Measurements from ENCODE around the gene COL27A1.

COL27A1 gene

DNA sequence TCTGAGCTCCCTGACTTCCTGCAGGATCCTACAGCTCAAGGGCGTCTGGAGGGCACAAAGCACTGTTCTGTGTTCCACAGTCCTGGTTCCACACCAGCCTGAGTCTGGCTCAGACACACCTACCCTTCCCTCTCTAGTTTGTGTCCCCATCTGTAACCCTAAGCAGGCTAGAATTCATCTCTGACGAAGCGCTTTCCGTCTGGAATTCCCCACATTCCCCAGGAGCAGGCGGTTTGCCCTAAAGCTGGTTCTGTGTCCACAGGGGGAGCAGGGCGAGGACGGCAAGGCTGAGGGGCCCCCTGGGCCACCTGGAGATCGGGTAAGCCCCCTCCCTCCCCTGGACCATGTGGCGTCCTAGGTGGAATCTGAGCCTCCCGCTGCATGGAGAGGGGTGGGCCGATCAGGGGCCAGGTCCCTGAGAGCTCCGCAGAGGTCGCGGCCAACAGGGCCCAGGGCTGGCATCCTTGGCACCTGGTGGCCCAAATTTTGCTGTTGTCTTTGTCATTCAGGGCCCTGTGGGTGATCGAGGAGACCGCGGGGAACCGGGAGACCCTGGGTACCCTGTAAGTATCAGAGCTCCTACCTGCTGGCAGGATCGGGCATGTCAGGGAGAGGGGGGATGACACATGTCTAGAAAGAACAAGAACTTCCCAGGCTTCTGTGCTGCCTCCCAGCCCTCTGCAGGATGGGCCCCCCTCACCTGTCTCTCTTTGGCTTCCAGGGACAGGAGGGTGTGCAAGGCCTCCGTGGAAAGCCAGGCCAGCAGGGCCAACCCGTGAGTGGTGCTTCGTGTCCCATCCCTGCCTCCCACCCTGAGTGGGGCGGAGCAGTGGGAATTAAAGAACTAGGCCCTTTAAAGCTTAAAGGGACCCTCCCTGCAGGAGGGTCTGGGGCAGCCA, 133.1 kb downstream of the COL27A1 start:
- DNase-seq (ENCODE audit: low spot score): no peak

GRCh38 chr9:114289106-114289505, 133.8 kb downstream of the COL27A1 start:
- DNase-seq (ENCODE audit: low spot score): no peak

DNA sequence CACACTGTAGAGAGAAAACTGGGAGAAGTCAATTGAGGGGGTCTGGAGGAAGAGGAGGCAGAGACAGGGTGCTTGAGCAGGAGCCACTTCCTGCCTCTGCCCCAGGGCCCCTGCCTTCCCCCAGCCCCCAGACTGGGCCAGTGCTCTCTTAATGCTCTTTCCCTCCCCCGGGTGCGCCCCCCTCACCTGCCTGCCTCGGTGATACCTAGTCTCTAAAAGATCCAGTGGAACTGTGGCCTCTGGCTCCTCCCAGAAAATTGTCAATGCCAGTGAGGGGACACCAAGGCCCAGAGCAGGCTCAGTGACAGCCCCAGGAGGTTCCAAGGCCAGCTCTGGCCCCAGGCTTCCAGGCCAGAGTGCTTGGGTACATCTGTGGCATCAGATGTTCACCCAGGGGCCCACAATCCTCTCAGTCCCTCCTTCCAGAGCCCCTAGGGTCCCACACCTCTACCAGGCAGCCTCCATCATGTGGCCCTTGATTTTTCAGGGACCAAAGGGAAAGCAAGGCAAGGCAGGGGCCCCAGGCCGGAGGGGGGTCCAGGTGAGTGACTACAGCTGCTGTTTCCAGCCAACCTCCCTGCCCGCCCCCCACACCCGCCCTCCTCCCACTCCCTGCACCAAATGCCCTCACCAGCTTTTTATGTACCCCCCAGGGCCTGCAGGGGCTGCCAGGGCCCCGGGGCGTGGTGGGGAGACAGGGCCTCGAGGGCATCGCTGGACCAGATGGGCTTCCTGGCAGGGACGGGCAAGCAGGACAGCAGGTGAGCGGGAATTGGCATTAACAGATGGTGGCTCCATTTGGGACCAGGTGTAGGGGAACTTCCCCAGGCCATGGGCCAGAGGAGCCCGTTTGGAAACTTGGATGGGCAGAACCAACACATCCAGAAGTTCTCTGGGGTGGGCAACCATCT, 134.5 kb downstream of the COL27A1 start:
- no peak for DNase-seq (ENCODE audit: low spot score)

DNA sequence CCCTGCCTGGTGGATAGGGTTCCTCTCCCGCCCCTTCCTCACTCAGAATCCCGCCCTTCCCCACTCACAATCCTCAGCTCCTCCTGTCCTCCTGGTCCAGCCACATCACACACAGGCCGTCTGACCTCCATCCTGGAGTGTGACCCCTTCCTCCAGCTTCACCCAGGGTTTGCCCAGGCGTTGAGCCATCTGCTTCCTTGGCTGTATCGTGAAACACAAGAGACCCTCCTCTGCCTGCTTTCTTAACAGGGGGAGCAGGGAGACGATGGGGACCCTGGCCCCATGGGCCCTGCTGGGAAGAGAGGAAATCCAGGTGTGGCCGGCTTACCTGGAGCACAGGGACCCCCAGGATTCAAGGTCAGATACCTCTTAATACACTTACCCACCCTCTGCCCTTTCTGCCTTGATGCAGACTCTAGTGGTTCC, 135.2 kb downstream of the COL27A1 start:
- no peak for DNase-seq (ENCODE audit: low spot score)

DNA sequence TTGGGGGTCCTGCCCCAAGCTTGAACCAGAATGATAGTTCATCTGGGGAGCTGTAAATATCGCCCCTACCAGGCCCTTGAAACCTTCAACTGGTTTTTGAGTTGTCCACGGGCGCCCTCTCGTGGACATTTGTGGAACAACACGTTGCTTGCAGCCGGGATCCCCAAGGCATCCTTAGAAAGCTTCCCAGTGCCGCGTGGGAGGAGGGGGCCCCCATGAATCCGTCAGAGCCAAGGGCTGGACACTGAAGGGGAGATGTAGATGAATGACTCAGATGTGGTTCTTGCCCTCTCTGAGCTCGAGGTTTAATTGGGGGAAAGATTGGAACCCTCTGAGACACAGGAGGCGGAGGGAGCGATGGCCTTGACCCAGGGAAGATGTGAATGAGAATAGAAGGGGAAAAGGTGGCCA, 135.7 kb downstream of the COL27A1 start:
- peak; percentile 67 for DNase-seq (ENCODE audit: low spot score)

DNA sequence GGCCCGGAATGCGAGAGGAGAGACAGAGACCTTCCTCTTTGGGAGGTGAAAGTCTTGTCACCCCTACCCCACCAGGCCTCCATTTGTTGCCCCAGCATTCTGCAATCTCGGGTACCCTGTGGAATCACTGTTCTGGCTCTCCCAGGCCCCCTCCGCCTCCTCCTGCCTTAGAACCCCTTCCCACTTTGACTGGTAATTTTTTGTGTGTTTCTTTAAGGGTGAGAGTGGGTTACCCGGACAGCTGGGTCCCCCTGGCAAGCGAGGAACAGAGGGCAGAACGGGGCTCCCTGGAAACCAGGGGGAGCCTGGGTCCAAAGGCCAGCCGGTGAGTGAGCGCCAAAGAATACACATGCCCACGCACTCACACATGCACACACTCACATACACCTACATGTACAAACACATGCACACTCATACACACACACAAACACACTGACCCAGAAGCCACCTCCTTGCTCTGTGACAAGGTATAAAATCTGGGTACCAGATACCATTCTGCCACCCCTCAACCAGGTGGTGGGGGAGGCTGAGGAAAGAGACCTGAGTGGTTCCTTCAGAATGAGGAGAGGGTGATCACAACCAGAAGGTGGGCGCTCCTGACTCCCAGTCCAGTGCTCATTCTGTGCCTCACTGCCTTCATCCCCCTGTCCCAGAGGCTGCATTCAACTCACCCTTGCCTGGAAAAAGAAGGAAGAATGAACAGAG, 136.7 kb downstream of the COL27A1 start:
- no peak for DNase-seq (ENCODE audit: low spot score)

GRCh38 chr9:114294664-114295063, 139.3 kb downstream of the COL27A1 start:
- no peak for DNase-seq (ENCODE audit: low spot score)

DNA sequence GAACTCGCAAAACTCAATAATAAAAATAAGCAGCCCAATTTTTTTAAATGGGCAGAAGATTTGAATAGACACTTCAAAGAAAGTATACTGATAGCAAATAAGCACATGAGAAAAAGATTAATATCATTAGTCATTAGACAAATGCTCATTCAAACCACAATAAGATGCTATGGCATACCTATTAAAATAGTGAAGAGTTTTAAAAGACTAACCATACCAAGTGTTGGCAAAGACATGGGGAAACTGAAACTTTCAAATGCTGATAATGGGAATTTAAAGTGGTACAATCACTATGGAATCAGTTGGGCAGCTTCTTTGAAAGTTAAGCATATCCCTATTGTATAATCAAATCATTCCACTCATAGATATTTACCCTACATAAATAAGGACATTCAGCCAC, 141.0 kb downstream of the COL27A1 start:
- DNase-seq (ENCODE audit: low spot score): no peak

DNA sequence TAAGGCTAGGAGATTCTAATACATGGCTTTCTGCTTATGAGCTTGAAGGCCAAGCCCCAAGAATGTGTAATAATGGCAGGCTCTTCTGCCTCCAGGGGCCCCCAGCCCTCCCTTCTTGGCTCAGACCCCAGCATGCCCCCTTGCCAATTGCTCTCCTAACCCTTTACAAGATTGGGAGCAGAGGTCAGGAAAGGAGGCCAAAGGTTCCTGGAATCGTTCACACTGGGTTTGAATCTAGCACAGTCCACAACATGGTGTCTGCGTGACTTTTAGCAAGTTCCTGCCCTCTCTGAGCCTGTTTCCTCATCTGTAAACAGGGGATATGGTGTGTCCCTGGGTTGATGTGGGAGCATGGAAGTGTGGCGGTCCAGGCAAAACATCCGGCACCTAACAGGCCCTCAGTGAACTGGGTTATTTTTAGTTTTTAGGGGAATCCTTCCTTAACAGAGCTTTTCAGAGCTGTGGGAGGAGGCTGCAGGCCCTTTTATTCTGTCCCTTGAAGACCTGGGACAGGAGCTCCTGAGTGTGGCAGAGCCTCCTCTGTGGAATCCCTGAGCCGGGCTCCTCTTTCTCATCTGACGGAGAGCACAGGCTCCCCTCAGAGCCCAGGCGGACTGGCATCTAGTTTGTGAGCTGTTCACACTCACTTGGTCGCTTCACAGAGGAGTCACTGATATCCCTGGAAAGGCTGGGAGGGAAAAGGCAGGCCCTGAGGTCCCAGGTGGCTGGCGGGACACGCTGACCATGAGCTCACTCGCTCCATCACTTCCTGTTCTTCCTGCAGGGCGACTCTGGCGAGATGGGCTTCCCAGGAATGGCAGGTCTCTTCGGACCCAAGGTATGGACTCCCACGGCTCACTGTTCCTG, 144.2 kb downstream of the COL27A1 start:
- DNase-seq (ENCODE audit: low spot score): no peak

DNA sequence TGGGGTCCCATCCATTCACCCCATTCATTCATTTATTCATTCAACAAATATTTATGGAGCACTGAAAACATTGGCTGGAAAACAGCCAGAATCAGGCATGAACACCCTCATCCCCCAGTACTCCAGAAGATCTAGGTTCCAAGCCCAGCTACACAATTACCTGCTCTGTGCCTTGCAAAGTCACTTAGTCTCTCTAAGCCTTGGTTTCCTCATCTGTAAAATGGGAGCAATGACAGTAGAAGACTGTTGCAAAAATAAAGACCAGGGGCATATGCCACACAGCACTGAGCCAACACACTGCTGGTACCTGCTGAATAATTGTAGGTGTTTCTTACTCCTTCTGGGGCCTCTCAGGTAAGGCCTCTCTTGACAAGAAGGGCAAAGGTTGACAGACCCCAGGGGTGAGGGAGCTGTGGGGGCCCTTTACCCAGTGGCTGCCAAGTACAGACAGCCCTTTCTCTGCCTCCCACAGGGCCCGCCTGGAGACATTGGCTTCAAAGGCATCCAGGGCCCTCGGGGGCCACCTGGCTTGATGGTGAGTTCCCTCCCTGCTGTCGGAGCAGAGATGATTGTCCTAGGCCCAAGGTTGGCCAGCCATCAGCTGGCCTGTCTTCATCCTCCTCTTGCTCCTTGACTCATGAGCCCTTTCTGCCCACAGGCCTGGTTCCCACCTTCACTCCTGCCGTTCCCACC, 145.0 kb downstream of the COL27A1 start:
- DNase-seq (ENCODE audit: low spot score): no peak

GRCh38 chr9:114300846-114301797, 145.8 kb downstream of the COL27A1 start:
- DNase-seq (ENCODE audit: low spot score): no peak

DNA sequence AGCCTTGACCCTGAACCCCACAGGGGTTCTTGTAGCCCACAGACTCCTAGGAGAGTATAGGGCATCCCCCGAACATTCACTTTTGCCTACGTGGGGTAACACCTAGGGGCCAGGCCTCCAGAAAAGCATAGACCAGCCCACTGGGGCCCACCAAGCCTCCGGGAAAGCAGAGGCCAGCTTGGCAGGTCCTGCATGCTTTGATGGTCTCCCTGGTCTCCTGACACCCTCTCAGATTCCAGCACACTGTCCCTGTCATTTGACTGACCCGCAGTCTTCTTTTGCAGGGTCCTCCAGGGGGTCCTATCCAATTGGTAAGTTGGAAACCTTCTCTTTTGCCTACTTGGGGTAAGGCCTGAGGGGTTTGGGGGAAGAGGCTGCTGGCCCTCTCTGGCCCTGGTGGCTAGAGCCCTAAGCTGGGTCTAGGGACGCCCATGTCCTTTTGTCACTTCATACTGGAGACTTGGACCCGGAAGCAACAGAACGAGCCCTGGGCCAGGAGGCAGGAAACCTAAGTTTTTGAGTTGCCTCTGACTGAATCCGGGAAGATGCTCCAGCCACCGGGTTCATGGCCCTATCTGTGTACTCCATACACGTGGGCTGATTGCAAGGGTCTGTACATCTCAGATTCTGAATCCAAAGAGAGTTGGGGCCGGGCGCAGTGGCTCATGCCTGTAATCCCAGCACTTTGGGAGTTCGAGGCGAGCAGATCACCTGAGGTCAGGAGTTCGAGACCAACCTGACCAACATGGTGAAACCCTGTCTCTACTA, 146.6 kb downstream of the COL27A1 start:
- no peak for DNase-seq (ENCODE audit: low spot score)

GRCh38 chr9:114302727-114303126, 147.4 kb downstream of the COL27A1 start:
- no peak for DNase-seq (ENCODE audit: low spot score)

DNA sequence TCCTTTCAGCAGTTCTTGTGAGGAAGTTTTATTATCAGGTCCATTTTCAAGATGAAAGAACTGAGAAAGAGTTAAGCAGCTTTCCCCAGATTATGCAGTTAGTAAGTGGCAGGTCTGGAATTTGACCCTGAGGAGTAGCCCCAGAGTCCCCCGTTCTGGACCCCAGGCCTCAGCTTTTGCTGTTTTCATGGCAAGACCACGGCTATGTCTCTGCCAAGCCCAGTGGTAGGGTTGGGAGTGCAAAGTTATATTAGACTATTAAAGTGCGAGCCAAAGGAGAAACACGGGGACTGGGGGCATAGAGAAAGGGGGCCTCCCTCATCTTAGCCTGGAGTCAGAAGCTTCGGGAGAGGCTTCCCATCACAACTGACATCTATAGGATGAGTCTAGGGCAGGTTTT, 148.2 kb downstream of the COL27A1 start:
- DNase-seq (ENCODE audit: low spot score): no peak

- no peak for DNase-seq (ENCODE audit: low spot score)
These were observed 148.6 kb downstream of the COL27A1 start for GRCh38 chr9:114303977-114304376.

DNA sequence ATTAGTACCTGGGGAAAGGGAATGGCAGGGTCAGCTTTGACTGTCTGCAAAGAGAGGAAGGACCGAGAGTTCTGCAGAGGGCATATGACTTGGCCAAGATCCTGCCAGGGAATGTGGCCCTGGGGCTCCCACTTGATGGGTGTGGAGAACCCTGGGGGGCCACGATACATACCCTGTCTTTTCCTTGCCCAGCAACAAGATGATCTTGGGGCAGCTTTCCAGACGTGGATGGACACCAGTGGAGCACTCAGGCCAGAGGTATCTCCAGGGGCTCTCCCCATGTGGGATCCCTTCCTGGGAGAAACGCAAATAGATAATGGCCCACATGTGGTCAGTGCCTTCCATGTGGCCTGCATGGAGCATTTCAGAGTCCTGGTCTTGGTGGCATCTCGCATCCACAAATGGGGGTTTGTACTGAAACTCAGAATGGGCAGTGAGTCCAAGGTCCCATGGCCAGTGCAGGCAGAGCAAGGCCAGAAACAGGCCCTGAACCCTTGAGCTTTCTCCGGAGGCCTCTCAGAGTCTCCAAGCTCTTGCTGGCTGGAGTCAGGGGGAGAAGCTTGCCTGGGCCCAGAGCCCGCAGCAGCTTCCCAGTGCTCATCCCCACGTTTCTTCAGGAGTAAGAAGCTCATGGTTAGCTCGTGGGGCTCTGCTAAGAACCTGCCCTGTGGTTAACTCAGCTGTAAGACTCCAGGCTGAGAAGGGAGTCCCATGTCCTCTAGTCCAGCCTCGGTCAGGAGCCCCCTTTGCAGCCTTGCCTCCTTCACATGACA, 149.3 kb downstream of the COL27A1 start:
- DNase-seq (ENCODE audit: low spot score): no peak

GRCh38 chr9:114307899-114308267, 152.5 kb downstream of the COL27A1 start:
- DNase-seq (ENCODE audit: low spot score): no peak

DNA sequence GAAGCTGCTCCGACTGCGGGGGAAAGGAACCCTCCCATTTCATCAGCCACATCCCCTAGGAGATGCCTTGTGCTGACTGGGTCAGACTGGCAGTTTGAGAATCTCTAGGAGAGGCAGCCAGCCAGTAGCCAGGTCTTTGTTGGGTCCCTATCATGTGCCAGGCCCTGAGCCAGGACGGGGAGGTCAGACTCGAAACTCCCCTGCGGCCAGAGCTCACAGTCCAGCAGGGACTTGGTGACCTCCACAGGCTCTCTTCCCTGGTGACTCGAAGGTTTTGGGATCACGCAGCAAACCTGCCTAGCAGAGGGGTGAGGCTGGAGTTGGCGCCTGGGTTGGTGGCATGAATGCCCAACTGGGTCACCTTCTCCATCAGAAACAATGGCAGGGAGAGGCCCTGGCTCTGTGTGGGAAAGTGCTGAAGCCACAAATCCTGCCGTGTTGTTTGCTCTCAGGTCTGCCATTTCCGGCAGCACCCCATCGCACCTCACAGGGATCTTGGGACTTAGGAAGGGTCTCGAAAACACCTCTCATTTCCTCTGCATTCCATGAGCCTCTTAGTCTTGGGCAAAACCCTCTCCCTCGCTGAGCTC, 153.1 kb downstream of the COL27A1 start:
- DNase-seq (ENCODE audit: low spot score): no peak

Measured in CD4-positive, alpha-beta T cell treated with Interleukin-2 at 100 ng/mL for 4 hours (primary cell).